Stimulated activated CD4-positive, alpha-beta T cell treated with anti-CD3 and anti-CD28 coated beads, Interleukin-15, amount 100 ng/mL, for 1 hour (primary cell): ENCODE measurements around the gene CLTCL1.
"Not testable (repeated sequence)": the region's sequence is repeated elsewhere in the genome, so short reads cannot be mapped to it uniquely, and the experiment has no call there.

ENCODE experiments used
- DNase-seq, 2 donors: peaks; one replicate each; pipeline ENCODE4 v3.0.0-alpha.2; 2020; ENCODE audit warnings: low read depth in 1 of 2, low spot score in 1 of 2

Gene CLTCL1

GRCh38 chr22:19220867-19221266 is 70.7 kb downstream of the CLTCL1 start:
- no peak for DNase-seq

DNA sequence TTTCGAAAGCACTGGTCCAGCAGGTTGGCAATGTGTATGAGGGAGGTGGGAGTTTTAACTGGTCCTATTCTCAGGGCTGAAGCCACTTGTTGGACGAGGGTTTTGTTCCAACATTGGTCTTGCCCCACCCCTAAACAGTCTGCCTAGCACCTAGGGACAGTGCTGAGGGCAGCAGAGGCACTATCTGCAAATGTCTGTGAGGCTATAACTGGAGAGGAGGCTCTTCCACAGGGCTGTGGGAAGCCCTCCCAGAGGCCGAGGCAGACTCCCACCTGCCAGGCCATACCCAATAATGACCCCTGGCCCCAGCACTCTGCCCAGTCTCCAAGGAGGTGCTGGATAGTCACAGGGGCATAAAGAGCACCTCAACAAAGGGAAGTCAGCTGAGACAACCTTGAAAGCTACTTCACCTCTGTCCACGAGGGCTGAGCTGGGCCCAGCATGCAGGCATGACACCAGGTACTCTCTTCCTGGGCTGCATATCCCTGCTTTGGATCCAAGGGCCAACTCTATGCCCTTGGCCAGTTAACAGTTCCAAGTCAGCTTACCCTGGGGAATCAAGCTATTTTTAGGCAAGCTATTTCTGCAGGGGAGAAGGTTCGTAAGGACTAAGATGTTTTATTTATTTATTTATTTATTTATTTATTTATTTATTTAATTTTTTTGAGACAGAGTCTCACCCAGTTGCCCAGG is 72.8 kb downstream of the CLTCL1 start:
- no peak for DNase-seq

DNA sequence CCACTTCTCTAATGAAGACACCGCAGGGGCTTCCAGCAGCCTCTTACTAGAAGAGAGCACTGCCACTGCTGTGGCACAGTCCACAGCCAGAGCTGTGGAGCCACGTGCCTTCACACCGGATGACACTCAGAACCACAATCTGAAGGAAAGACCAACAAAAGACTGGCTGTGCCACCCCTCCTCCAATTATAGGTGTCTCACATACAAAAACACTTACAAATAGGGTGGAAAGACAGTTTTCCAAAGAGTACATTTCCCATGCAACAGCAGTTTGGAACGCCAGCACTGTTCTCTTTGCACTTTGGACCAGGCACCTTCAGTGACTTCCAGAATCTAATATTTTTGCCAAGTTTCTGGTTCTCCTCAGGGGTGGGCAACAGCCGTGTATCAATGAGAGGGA is 74.9 kb downstream of the CLTCL1 start:
- DNase-seq = no peak

GRCh38 chr22:19215360-19215759 is 76.2 kb downstream of the CLTCL1 start:
- no peak for DNase-seq

- DNase-seq = no peak
Observed at GRCh38 chr22:19214078-19214473, 77.4 kb downstream of the CLTCL1 start.

GRCh38 chr22:19213442-19214077 is 78.0 kb downstream of the CLTCL1 start:
- DNase-seq = no peak

DNA sequence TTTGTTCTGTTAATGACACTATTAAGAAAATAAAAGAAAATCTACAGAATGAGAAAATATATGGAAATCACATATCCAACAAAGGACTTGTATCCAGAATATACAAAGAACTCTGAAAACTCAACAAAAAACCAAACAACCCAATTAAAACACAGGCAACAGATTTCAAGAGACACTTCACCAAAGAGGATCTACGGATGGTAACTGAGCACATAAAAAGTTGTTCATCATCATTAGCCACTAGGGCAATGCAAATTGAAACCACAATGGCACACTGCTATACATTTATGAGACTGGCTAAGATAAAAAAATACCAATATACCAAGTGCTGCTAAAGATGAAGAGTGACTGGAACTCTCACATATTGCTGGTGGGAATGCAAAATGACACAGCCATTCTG is 78.5 kb downstream of the CLTCL1 start:
- no peak for DNase-seq

DNA sequence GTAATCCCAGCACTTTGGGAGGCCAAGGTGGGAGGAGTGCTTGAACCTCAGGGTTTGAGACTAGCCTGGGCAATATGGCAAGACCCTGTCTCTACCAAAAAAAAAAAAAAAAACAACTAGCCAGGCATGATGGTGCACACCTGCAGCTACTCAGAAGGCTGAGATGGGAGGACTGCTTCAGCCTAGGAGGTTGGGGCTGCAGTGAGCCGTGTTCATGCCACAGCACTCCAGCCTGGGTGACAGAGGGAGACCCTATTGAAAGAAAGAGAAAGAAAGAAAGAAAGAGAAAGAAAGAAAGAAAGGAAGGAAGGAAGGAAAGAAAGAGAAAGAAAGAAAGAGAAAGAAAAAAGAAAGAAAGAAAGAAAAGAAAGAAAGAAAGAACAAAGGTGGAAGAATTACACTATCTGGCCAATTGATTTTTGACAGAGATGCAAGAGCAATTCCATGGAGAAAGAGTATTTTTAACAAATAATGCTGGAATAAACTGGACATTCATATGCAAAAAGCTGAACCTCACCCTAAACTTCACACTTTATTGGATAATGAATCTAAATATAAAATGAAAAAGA is 79.1 kb downstream of the CLTCL1 start:
- no peak for DNase-seq

- no peak for DNase-seq
Observed at GRCh38 chr22:19210188-19210587, 81.3 kb downstream of the CLTCL1 start.

DNA sequence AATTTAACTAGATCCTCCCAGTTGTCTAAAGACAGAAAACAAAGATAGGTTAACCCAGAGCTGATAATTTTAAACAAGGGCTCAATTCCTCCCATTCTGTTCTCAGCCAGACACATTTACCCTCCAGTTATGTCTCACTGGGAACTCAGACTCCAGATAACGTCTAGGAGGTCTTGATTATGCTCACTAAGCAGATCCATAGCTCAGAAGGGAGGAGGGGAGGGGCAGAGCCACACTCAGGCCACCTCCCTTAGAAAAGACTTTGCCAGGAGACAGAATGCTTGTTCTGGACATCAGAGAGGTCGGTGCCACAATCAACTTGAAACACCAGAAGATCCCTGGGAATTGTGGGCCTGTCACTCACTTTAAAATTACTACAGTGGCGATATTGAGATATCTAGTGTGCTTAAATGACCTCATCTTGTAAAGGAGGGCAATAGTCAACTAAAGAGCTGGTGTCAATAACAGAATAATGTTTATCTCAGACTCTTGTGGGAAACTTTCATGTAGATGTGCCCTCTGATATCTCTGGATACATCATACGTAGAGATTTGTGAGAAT is 83.2 kb downstream of the CLTCL1 start:
- no peak for DNase-seq

DNA sequence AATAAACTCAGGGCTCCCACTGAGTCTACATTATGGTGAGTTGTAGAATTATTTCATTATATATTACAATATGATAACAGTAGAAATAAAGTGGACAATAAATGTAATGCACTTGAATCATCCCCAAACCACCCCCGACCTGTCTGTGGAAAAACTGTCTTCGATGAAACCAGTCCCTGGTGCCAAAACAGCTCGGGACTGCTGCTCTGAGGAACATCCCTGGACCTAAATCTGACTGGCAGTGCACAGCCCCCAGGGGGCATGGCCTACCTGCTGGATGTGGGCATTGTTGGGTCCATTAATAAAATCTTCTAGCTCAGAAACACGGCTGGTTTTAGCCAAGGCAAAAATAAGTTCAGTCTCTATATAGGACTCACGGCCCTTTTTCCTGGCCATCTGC is 83.6 kb downstream of the CLTCL1 start:
- no peak for DNase-seq

DNA sequence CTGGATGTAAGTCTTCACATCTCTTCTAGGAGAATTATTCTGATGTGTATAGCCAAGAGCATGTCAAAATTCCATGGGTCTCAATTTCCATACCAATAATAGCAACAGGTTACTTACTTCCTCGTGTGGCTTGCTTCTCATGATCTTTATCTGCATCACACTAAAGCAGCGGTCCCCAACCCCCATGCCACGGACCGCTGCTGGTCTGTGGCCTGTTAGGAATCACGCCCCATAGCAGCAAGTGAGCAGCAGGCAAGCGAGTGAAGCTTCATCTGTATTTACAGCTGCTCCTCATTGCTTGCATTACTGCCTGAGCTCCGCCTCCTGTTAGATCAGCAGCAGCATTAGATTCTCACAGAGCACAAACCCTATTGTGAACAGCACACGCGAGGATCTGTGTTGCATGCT is 84.1 kb downstream of the CLTCL1 start:
- no peak for DNase-seq

DNA sequence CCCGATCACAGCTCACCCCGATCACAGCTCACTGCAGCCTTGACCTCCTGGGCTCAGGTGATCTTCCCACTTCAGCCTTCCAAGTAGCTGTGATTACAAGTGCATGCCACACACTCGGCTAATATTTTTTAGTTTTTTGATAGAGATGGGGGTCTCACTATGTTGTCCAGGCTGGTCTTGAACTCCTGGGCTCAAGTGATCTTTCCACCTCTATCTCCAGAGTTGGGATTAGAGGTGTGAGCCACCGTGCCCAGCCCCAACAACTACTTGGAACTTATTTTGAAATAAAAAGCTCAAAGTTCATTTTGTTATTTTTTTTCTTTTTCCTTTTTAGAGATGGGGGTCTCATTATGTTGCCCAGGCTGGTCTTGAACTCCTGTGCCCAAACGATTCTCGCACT is 85.2 kb downstream of the CLTCL1 start:
- no peak for DNase-seq

DNA sequence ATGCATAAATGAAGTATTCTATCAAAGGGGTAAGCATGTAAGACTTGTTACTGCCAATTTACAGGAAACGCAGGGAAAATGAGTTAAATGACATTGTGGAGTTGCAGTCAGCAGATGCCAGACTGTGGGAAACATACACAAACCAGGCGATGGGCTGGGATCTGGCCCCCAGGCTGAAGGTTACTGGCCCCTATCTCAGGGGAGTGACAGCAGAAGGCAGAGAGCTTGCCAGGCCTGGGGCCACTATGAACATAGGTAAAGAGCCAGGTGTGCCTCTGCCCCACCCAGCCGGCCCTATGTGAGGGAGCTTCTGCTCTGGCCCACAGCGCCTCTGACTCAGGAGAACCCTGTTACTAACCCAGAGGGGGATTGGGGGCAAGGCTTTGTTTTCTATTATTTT is 86.9 kb downstream of the CLTCL1 start:
- no peak for DNase-seq

GRCh38 chr22:19203834-19204233 is 87.7 kb downstream of the CLTCL1 start:
- DNase-seq = no peak

DNA sequence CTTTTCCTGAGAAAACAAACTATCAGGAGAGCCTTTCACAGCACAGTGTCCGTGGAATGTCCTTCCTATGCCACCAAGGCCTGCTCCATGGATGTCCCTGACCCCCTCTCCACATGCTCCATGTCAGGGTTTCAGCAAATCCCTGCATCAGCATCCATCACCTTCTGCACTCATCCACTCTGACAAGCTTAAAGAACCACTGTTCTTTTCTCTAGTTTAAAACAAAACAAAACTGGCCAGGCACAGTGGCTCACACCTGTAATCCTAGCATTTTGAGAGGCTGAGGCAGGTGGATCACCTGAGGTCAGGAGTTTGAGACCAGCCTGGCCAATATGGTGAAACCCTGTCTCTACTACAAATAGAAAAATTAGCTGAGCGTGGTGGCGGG is 88.7 kb downstream of the CLTCL1 start:
- DNase-seq = not testable (repeated sequence)

- DNase-seq = no peak
Observed at GRCh38 chr22:19201869-19202798, 89.4 kb downstream of the CLTCL1 start.

- no peak for DNase-seq
Observed at GRCh38 chr22:19201130-19201868, 90.2 kb downstream of the CLTCL1 start.

DNA sequence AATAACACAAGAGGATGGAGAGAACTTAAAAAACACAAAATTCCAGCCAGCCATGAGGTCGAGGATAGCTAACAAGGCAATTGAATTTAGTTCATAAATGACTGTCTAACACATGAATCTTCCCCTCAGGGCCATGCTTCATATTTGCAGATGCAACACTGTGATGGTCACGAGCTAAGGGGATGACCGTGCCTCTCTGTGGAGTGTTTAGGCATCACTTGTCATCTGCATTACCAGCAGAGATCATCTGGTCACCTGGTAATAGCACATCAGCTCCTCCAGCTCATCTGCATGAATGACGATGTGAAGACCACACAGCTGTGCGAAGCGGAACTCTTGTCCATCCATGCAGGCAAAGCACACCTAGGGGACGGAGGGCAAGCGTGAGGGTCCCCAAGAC is 92.0 kb downstream of the CLTCL1 start:
- DNase-seq = no peak

- no peak for DNase-seq
Observed at GRCh38 chr22:19197997-19198865, 93.3 kb downstream of the CLTCL1 start.
